D721Med (cell line): Measurements from ENCODE around the gene RUNX3.
A peak's percentile ranks its signal among the peaks of the same experiment; 100 is the strongest.
"Not testable (repeated sequence)": the region's sequence is repeated elsewhere in the genome, so short reads cannot be mapped to it uniquely, and the experiment has no call there.

Source experiments
- DNase-seq: peaks from one replicate; pipeline ENCODE4 v3.0.0; 2011; ENCODE audit warnings: low spot score; ENCODE audit not compliant: insufficient read length
- FAIRE-seq: peaks from 2 replicates; lab custom pipeline; 2011; peaks lifted over from hg19 to GRCh38; lab: Jason Lieb, UNC
- TF ChIP-seq, protein P1 (sequence below): IDR thresholded peaks from 2 replicates; pipeline ENCODE4 v1.5.1; 2012; ENCODE audit warnings: mild to moderate bottlenecking, control low read depth; ENCODE audit not compliant: insufficient read depth; ENCODE audit errors: missing control alignments

The RUNX3 gene

DNA sequence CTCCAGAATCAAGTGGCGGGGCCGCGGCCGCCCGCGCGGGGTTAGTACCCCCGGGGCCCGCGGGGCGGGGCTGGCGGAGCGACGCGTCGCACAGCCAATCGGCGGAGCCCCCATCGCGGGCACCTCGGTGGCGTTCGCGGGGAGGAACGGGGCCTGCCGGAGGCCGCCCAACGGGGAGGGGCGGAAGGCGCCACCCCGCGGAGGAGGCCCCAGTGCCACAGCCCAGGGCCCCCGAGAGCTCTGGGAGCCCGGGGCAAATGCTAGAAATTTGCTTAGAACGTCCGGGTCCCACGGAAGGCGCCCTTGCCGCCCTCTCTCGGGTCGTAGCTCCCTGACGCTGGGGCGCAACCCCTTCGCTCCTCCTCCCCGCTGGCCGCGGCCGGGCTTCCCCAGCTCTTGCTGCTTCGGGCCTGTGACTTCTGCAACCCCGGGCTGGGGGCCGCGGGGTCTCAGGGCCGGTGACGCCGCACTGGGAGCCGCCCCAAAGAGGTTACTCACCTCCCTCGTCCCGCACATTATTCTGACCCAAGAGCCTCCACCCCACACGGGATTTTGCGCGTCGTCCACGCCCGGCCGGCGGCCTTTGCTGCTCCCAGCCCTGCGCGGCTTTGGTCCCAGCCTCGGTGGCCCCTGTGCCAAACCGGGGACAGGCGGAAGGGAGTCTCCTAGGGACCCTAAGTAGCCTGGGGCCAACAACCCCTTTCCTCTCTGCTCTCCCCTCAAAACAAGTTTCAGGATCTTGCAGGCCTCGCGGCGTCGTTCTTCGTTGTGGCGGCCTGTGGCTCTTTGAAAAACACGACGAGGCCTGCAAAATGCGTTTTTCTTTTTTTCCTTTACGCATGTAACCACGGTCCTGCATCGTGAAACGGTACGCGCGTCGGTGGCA, at the start of gene RUNX3:
Gene RUNX3, minus strand, starts transcription at position 17 of the 886 bp plus-strand sequence. CDS start 408 bp downstream, outside the sequence.
- FAIRE-seq (no peak), DNase-seq (peak; percentile 87)
- TF ChIP-seq, protein P1, sequence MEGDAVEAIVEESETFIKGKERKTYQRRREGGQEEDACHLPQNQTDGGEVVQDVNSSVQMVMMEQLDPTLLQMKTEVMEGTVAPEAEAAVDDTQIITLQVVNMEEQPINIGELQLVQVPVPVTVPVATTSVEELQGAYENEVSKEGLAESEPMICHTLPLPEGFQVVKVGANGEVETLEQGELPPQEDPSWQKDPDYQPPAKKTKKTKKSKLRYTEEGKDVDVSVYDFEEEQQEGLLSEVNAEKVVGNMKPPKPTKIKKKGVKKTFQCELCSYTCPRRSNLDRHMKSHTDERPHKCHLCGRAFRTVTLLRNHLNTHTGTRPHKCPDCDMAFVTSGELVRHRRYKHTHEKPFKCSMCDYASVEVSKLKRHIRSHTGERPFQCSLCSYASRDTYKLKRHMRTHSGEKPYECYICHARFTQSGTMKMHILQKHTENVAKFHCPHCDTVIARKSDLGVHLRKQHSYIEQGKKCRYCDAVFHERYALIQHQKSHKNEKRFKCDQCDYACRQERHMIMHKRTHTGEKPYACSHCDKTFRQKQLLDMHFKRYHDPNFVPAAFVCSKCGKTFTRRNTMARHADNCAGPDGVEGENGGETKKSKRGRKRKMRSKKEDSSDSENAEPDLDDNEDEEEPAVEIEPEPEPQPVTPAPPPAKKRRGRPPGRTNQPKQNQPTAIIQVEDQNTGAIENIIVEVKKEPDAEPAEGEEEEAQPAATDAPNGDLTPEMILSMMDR: no peak

DNA sequence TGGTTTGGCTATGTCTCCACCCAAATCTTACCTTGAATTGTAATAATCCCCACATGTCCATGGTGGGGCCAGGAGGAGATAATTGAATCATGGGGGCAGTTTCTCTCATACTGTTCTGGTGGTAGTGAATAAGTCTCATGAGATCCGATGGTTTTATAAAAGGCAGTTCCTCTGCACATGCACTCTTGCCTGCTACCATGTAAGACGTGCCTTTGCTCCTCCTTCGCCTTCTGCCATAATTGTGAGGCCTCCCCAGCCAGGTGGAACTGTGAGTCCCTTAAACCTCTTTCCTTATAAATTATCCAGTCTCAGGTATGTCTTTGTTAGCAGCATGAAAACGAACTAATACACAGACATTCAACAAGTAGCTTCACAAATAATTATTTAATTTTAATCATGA, 49.2 kb upstream of the RUNX3 start:
- not testable (repeated sequence) for FAIRE-seq, DNase-seq

DNA sequence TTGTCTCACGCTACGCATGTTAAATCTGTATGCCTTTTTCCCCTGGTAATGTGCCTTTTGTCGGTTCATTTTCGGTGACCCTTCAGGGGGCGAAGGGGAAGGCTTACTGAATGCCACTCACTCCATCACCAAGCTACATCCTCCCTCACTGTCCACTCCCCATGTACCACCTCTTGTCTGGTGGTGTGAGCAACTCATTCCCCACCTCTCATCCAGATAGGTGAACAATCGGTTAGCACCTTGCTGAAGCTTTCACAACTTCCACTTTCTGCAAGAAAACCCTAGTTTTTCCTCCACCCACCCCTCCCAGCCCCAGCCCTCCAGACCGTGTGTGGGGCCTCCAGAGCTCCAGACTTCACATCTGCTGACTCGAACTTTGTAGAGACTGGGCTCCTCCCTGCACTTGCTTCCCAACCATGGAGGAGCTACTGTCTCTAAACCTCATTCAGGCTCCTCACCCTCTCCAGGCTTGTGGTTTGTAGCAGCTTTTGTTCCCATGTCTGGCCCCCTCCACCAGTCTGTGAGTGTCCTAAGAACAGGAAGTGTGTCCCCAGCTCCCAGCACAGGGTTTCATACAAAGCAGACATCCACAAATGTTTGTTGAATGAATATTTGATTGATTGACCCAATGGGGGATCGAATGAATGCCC, 48.4 kb upstream of the RUNX3 start:
- DNase-seq: no peak
- TF ChIP-seq, protein P1: no peak
- no peak for FAIRE-seq

DNA sequence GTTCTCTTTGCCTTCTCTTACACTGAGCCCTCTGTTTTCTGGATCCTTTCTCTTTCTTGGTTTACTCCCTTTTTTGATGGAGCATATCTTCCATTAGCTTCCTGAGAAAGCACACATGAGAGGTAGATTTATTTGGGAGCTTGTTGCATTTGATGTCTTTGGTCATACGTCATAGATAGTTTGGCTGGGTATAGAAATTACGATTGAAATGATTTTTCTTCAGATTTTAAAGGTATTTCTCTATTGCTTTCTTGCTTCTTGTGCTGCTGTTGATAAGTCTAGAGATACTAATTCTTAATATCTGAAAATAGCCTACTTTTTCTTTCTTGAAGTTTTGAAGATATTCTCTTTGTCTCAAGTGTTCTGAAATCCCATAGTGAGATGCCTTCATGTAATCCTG, 45.3 kb upstream of the RUNX3 start:
- no peak for FAIRE-seq
- no peak for DNase-seq
- TF ChIP-seq, protein P1: no peak

DNA sequence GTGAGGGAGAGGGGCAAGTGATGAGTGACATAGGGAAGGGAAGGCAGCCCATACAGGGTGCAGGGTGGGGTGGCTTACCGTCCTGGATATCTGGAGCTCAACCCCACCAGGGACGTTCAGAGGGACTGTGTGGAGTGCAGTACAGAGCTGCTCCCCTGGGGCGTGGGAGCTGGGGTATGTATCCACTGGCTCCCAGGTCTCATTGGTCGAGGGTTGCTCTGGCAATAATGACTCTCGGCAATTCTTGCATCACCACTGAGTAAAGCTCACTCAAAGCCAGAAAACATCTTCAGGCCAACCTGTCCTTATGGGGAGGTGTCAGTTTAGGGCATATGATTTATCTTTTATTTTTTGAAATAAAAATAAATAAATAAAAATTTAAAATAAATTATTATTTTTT, 43.2 kb upstream of the RUNX3 start:
- FAIRE-seq: no peak
- no peak for DNase-seq
- TF ChIP-seq, protein P1: no peak

DNA sequence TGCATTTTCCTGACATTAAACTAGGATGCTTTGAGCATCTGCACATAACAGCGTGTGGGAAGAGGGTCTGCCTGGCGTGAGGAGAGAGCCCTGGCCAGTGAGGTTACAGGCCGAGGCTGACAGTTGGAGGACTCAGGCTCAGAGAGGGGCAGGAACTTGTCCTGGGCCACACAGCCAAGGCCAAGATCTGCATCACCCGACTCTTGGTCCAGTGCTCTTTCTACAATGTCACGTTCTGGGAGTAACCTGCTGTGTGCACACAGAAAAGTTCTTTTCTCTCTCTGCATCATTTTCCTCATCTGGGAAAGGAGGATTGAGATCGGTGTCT, 42.8 kb upstream of the RUNX3 start:
- TF ChIP-seq, protein P1: no peak
- no peak for FAIRE-seq
- no peak for DNase-seq

DNA sequence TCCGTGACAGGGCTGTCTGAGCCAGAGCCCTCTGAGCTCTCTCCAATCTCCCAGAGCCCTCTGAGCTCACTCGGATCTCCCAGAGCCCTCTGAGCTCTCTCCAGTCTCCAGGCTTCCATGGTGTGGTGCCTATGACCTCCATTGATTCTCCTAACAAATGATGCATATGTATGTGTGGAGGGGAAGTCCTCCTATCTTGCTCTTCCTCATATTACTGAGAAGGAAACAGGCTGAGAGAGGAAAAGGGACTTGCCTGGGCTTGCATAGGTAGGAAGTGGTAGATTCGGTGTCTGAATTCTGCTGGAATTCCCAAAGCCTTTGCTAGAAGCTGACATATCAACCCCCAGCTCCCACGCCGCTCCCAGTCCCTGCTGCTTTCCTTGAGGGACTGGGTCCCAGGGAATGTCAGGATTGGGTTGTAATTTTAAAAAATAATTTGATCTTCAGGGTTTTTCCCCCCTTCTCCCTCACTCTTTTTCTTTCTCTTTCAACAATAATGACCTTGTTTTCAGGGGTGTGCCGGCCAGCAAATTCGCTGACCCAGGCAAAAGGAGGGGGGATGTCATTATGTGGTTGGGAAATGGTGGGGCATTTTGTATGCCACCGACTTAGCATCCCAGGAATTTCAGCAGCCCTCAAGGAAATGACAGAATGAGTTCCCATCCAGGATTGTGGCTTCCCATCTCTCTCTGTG, 42.3 kb upstream of the RUNX3 start:
- DNase-seq (no peak), FAIRE-seq (no peak)
- TF ChIP-seq, protein P1: no peak
